ENCODE results near the gene SPOP. TPM values are rescaled to one million over a fixed set of nuclear protein-coding genes. Genes with fewer than 3 reads are reported as not detected.
A peak's percentile ranks its signal among the peaks of the same experiment; 100 is the strongest.
"Not testable (repeated sequence)": the region's sequence is repeated elsewhere in the genome, so short reads cannot be mapped to it uniquely, and the experiment has no call there.

The SPOP gene
- total RNA-seq, 1 donor from 2014 or later: 48.6 TPM

DNA sequence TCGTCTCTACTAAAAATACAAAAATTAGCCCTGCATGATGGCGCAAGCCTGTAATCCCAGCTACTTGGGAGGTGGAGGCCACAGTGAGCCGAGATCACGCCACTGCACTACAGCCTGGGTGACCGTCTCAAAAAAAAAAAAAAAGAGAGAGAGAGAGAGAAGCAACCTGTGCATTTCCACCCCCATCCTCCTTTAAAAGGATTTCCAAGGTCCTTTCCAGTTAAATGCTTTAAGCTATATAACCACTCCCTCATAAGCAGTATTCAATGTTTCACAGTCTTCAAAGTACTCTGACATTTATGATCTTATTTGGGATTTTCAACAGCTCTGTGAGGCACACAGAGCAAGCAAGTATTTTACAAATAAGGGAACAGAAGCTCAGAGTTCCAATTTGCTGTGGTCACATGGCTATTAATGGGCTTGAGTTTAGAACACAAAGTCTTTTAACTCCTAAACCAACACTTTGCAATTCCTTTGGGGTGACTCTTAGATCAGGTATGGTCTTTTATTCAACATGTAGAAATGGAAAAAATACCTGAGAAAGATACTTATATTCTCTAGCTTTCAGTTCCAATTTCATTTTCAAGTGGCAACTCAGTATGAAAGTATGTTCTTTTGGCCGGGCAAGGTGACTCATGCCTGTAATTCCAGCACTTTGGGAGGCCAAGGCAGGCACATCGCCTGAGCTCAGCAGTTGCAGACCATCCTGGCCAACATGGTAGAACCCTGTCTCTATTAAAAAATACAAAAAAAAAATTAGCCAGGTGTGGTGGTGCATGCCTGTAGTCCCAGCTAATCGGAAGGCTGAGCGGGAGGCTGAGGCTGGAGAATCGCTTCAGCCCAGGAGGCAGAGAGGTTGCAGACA lies 31.3 kb downstream of the SPOP start:
- Histone ChIP-seq H3K79me2 (ENCODE audit: insufficient read depth, low read length) (peaks cover 70% of the 10 kb centered on the region), H3K9ac (ENCODE audit: low read length) (peak overlapping the region; percentile 61), H3K27ac (ENCODE audit: low read depth, low read length) (peak overlapping the region; percentile 81), H3K36me3 (ENCODE audit: insufficient read depth, low read length) (no peaks in the 10 kb centered on the region), H3K9me3 (ENCODE audit: insufficient read depth, low read depth, low read length) (no peaks in the 10 kb centered on the region), H3K4me1 (ENCODE audit: insufficient read depth, low read length) (peaks cover 12% of the 10 kb centered on the region), H3K4me2 (ENCODE audit: low read length) (peak overlapping the region; percentile 84), H3K27me3 (ENCODE audit: insufficient read depth, low read length) (no peaks in the 10 kb centered on the region), H4K20me1 (ENCODE audit: insufficient read depth, low read length) (peaks cover 14% of the 10 kb centered on the region), H3K4me3 (ENCODE audit: insufficient read depth, low read depth, low read length) (peak overlapping the region; percentile 37), H2AFZ (ENCODE audit: low read depth, low read length) (no peak overlapping the region)
- Mint-ChIP-seq H3K36me3 (ENCODE audit: low read depth, unreplicated experiment) (no peaks in the 10 kb centered on the region), H3K9me3 (ENCODE audit: unreplicated experiment) (no peaks in the 10 kb centered on the region), H3K27me3 (ENCODE audit: low read depth, unreplicated experiment) (no peaks in the 10 kb centered on the region), H3K27ac (ENCODE audit: unreplicated experiment) (peak overlapping the region; percentile 84), H3K4me1 (ENCODE audit: low read depth, unreplicated experiment) (peaks cover 28% of the 10 kb centered on the region), H3K4me3 (ENCODE audit: unreplicated experiment) (peak overlapping the region; percentile 24)
- TF ChIP-seq, protein P1, sequence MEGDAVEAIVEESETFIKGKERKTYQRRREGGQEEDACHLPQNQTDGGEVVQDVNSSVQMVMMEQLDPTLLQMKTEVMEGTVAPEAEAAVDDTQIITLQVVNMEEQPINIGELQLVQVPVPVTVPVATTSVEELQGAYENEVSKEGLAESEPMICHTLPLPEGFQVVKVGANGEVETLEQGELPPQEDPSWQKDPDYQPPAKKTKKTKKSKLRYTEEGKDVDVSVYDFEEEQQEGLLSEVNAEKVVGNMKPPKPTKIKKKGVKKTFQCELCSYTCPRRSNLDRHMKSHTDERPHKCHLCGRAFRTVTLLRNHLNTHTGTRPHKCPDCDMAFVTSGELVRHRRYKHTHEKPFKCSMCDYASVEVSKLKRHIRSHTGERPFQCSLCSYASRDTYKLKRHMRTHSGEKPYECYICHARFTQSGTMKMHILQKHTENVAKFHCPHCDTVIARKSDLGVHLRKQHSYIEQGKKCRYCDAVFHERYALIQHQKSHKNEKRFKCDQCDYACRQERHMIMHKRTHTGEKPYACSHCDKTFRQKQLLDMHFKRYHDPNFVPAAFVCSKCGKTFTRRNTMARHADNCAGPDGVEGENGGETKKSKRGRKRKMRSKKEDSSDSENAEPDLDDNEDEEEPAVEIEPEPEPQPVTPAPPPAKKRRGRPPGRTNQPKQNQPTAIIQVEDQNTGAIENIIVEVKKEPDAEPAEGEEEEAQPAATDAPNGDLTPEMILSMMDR (IDR thresholded peaks at IDR 0.05; ENCODE audit: insufficient read depth, low read depth, low read length): no peak
- no peak for TF ChIP-seq EZH2 (IDR thresholded peaks at IDR 0.05; ENCODE audit: insufficient read depth, low read length)
- FAIRE-seq: no peak
- DNase-seq (ENCODE audit: low read depth): peak; percentile 88

GRCh38 chr17:49646056-49646390 lies 31.9 kb downstream of the SPOP start:
- not testable (repeated sequence) for H3K9me3 ChIP-seq (ENCODE audit: insufficient read depth, low read depth, low read length); H3K27me3 ChIP-seq (ENCODE audit: insufficient read depth, low read length); H3K36me3 ChIP-seq (ENCODE audit: insufficient read depth, low read length); H3K9me3 Mint-ChIP-seq (ENCODE audit: unreplicated experiment); H3K36me3 Mint-ChIP-seq (ENCODE audit: low read depth, unreplicated experiment); DNase-seq (ENCODE audit: low read depth); FAIRE-seq; H2AFZ ChIP-seq (ENCODE audit: low read depth, low read length); H3K4me3 ChIP-seq (ENCODE audit: insufficient read depth, low read depth, low read length); H3K27me3 Mint-ChIP-seq (ENCODE audit: low read depth, unreplicated experiment)
- Histone ChIP-seq H3K79me2 (ENCODE audit: insufficient read depth, low read length) (peaks cover 67% of the 10 kb centered on the region), H3K4me2 (ENCODE audit: low read length) (peak overlapping the region; percentile 84), H3K27ac (ENCODE audit: low read depth, low read length) (peak overlapping the region; percentile 81), H4K20me1 (ENCODE audit: insufficient read depth, low read length) (peaks cover 12% of the 10 kb centered on the region), H3K4me1 (ENCODE audit: insufficient read depth, low read length) (peaks cover 12% of the 10 kb centered on the region), H3K9ac (ENCODE audit: low read length) (peak overlapping the region; percentile 61)
- peaks cover 28% of the 10 kb centered on the region for H3K4me1 Mint-ChIP-seq (ENCODE audit: low read depth, unreplicated experiment)
- peak overlapping the region; percentile 84 for H3K27ac Mint-ChIP-seq (ENCODE audit: unreplicated experiment)
- H3K4me3 Mint-ChIP-seq (ENCODE audit: unreplicated experiment): peak overlapping the region; percentile 24

- Histone ChIP-seq H3K4me2 (ENCODE audit: low read length) (peak overlapping the region; percentile 84), H3K36me3 (ENCODE audit: insufficient read depth, low read length) (no peaks in the 10 kb centered on the region), H3K79me2 (ENCODE audit: insufficient read depth, low read length) (peaks cover 66% of the 10 kb centered on the region), H3K4me1 (ENCODE audit: insufficient read depth, low read length) (peaks cover 12% of the 10 kb centered on the region), H2AFZ (ENCODE audit: low read depth, low read length) (no peak overlapping the region), H3K4me3 (ENCODE audit: insufficient read depth, low read depth, low read length) (no peak overlapping the region), H3K27ac (ENCODE audit: low read depth, low read length) (peak overlapping the region; percentile 81), H3K27me3 (ENCODE audit: insufficient read depth, low read length) (no peaks in the 10 kb centered on the region), H3K9me3 (ENCODE audit: insufficient read depth, low read depth, low read length) (no peaks in the 10 kb centered on the region), H3K9ac (ENCODE audit: low read length) (peak overlapping the region; percentile 61), H4K20me1 (ENCODE audit: insufficient read depth, low read length) (peaks cover 8% of the 10 kb centered on the region)
- peak overlapping the region; percentile 84 for H3K27ac Mint-ChIP-seq (ENCODE audit: unreplicated experiment)
- H3K27me3 Mint-ChIP-seq (ENCODE audit: low read depth, unreplicated experiment): no peaks in the 10 kb centered on the region
- no peak for DNase-seq (ENCODE audit: low read depth)
- H3K4me1 Mint-ChIP-seq (ENCODE audit: low read depth, unreplicated experiment): peaks cover 28% of the 10 kb centered on the region
- peak overlapping the region; percentile 47 for H3K4me3 Mint-ChIP-seq (ENCODE audit: unreplicated experiment)
- H3K36me3 Mint-ChIP-seq (ENCODE audit: low read depth, unreplicated experiment): peaks cover under 1% of the 10 kb centered on the region
- H3K9me3 Mint-ChIP-seq (ENCODE audit: unreplicated experiment): no peaks in the 10 kb centered on the region
- no peak for FAIRE-seq
- TF ChIP-seq EZH2 (IDR thresholded peaks at IDR 0.05; ENCODE audit: insufficient read depth, low read length): no peak
- TF ChIP-seq, protein P1 (IDR thresholded peaks at IDR 0.05; ENCODE audit: insufficient read depth, low read depth, low read length): no peak
Measured at GRCh38 chr17:49645654-49646053, 32.2 kb downstream of the SPOP start.
